Ecto neural progenitor cell (in vitro differentiated cells): ENCODE measurements around the gene FIGN.

Experiments
- DNase-seq: peaks from one replicate; pipeline ENCODE4 v3.0.0-alpha.2; 2018; ENCODE audit warnings: low spot score

The FIGN gene

GRCh38 chr2:163611557-163611906 is 124.3 kb downstream of the FIGN start:
- DNase-seq, result no peak

GRCh38 chr2:163610817-163611556 is 124.8 kb downstream of the FIGN start:
- DNase-seq, result no peak

GRCh38 chr2:163607630-163608029 is 128.2 kb downstream of the FIGN start:
- DNase-seq, result no peak

- no peak for DNase-seq
Observed at GRCh38 chr2:163606878-163607277, 128.9 kb downstream of the FIGN start.

GRCh38 chr2:163605779-163606178 is 130.0 kb downstream of the FIGN start:
- no peak for DNase-seq

GRCh38 chr2:163604941-163605555 is 130.8 kb downstream of the FIGN start:
- DNase-seq, result no peak

GRCh38 chr2:163602196-163602595 is 133.6 kb downstream of the FIGN start:
- no peak for DNase-seq

GRCh38 chr2:163601377-163601776 is 134.4 kb downstream of the FIGN start:
- no peak for DNase-seq

GRCh38 chr2:163600801-163601200 is 135.0 kb downstream of the FIGN start:
- no peak for DNase-seq

- DNase-seq, result no peak
Observed at GRCh38 chr2:163595028-163595427, 140.8 kb downstream of the FIGN start.

GRCh38 chr2:163594497-163594896 is 141.3 kb downstream of the FIGN start:
- no peak for DNase-seq

- DNase-seq, result no peak
Observed at GRCh38 chr2:163593982-163594381, 141.8 kb downstream of the FIGN start.

- DNase-seq, result no peak
Observed at GRCh38 chr2:163592954-163593622, 142.7 kb downstream of the FIGN start.

GRCh38 chr2:163591461-163591860 is 144.3 kb downstream of the FIGN start:
- DNase-seq, result no peak

GRCh38 chr2:163580757-163581156 is 155.1 kb downstream of the FIGN start:
- DNase-seq, result no peak

GRCh38 chr2:163574309-163574708 is 161.5 kb downstream of the FIGN start:
- DNase-seq, result no peak

- DNase-seq, result no peak
Observed at GRCh38 chr2:163573652-163574051, 162.2 kb downstream of the FIGN start.

GRCh38 chr2:163572850-163573249 is 163.0 kb downstream of the FIGN start:
- no peak for DNase-seq

GRCh38 chr2:163571423-163572102 is 164.2 kb downstream of the FIGN start:
- no peak for DNase-seq

- no peak for DNase-seq
Observed at GRCh38 chr2:163570391-163570790, 165.4 kb downstream of the FIGN start.

- no peak for DNase-seq
Observed at GRCh38 chr2:163565192-163565591, 170.6 kb downstream of the FIGN start.

GRCh38 chr2:163564236-163564635 is 171.6 kb downstream of the FIGN start:
- DNase-seq, result no peak

- no peak for DNase-seq
Observed at GRCh38 chr2:163563336-163563735, 172.5 kb downstream of the FIGN start.
